Small intestine (tissue), 7 donors: ENCODE measurements around the gene HOXC9. TPM values are rescaled to one million over a fixed set of nuclear protein-coding genes. Genes with fewer than 3 reads are reported as not detected.

Experiments
- DNase-seq, 2 donors: peaks; one replicate each; pipeline versions ENCODE4 v3.0.0 to v3.0.0-alpha.2; 2013
- FAIRE-seq: peaks from 2 replicates; lab custom pipeline; 2012; peaks lifted over from hg19 to GRCh38; lab: Jason Lieb, UNC
- H3K27ac ChIP-seq, 3 donors: one replicate each; pipeline ENCODE4 v1.5.1; 2013; ENCODE audit warnings: low read length in 2 of 3, mild to moderate bottlenecking in 2 of 3, control low read depth in 1 of 3, inconsistent platforms in 1 of 3, low read depth in 1 of 3, moderate library complexity in 1 of 3
- H3K27me3 ChIP-seq, 3 donors: one replicate each; pipeline ENCODE4 v1.6.1; 2013; ENCODE audit warnings: low read length in 3 of 3, inconsistent platforms in 1 of 3; ENCODE audit not compliant: control insufficient read depth in 3 of 3, insufficient read depth in 3 of 3
- H3K36me3 ChIP-seq, 3 donors: one replicate each; pipeline ENCODE4 v1.6.1; 2013; ENCODE audit warnings: low read length in 3 of 3, inconsistent platforms in 1 of 3, low read depth in 1 of 3, mild to moderate bottlenecking in 1 of 3, moderate library complexity in 1 of 3; ENCODE audit not compliant: control insufficient read depth in 3 of 3, insufficient read depth in 2 of 3
- H3K4me1 ChIP-seq, 3 donors: one replicate each; pipeline ENCODE4 v1.6.1; 2013; ENCODE audit warnings: low read length in 2 of 3, inconsistent platforms in 1 of 3, low read depth in 1 of 3, mild to moderate bottlenecking in 1 of 3, moderate library complexity in 1 of 3; ENCODE audit not compliant: control insufficient read depth in 3 of 3, insufficient read depth in 2 of 3
- H3K4me3 ChIP-seq, 3 donors: one replicate each; pipeline ENCODE4 v1.5.1; 2013; ENCODE audit warnings: low read length in 3 of 3, control low read depth in 1 of 3, inconsistent platforms in 1 of 3, low read depth in 1 of 3, mild to moderate bottlenecking in 1 of 3, moderate library complexity in 1 of 3
- H3K9me3 ChIP-seq, 2 donors: one replicate each; pipeline ENCODE4 v1.6.1; 2013; ENCODE audit warnings: low read depth in 1 of 2, low read length in 1 of 2; ENCODE audit not compliant: control insufficient read depth in 2 of 2, insufficient read depth in 1 of 2
- WGBS, 3 donors: extraction: QIAGEN DNeasy Blood & Tissue Kit; methylation state at CpG; one replicate each; pipeline ENCODE4 v1.1.7; 2013; 5-methylcytosine and 5-hydroxymethylcytosine counted together
- polyA plus RNA-seq, 4 donors: library from polyadenylated mRNA; stranded (reverse) in 3 of 4; unstranded in 1 of 4; fragments of 200-250 nt in 3 of 4; fragments of 120-200 nt in 1 of 4; gene quantifications; one replicate each; pipeline versions ENCODE4 v1.2.1 to v1.2.3, GENCODE V29; 2013
- donor health status: healthy with polysubstance abuse.
- donor health status: control.
- donor health status: control.
- donor health status: Bipolar disorder and iron deficiency.
- donor health status: healthy.

Gene HOXC9
- polyA plus RNA-seq, 4 donors, result 2.2 TPM; not detected in 3

GRCh38 chr12:54026640-54027441, 26.9 kb downstream of the HOXC9 start:
- WGBS, 3 donors, result 6 to 26% (median 13%) methylated on average over 22 of the region's 22 CpGs
- no peaks in the 10 kb centered on the region for H3K9me3 ChIP-seq
- peaks cover 10 to 95% (median 43%) of the 10 kb centered on the region in 3 donors for H3K27me3 ChIP-seq
- DNase-seq (peak in 1 of 2 donors; percentile 67), FAIRE-seq (no peak)
- H3K27ac ChIP-seq, result peak overlapping the region in 2 of 3 donors; percentile 16 to 68
- peaks cover 0 to 10% (median 0%) of the 10 kb centered on the region in 3 donors for H3K36me3 ChIP-seq
- H3K4me3 ChIP-seq, result no peak overlapping the region
- peaks cover 0 to 40% (median 4%) of the 10 kb centered on the region in 3 donors for H3K4me1 ChIP-seq

- Histone ChIP-seq H3K9me3 (no peaks in the 10 kb centered on the region), H3K27ac (peak overlapping the region in 2 of 3 donors; percentile 16 to 68), H3K4me3 (no peak overlapping the region), H3K27me3 (peaks cover 10 to 97% (median 47%) of the 10 kb centered on the region in 3 donors), H3K4me1 (peaks cover 0 to 40% (median 4%) of the 10 kb centered on the region in 3 donors), H3K36me3 (peaks cover 0 to 10% (median 0%) of the 10 kb centered on the region in 3 donors)
- FAIRE-seq (no peak), DNase-seq (no peak)
- WGBS, 3 donors, result 55 to 68% (median 61%) methylated on average over 3 of the region's 3 CpGs
These were observed 27.5 kb downstream of the HOXC9 start for GRCh38 chr12:54027442-54027786.

- DNase-seq, result peak; percentile 38 to 84
- Histone ChIP-seq H3K9me3 (no peaks in the 10 kb centered on the region), H3K27ac (peak within 1 kb of the TSS in 2 of 3 donors; percentile 66 to 83), H3K27me3 (peaks cover 14 to 97% (median 47%) of the 10 kb centered on the region in 3 donors), H3K4me1 (peaks cover 0 to 50% (median 4%) of the 10 kb centered on the region in 3 donors), H3K4me3 (peak within 1 kb of the TSS in 2 of 3 donors; percentile 6 to 46), H3K36me3 (peaks cover 0 to 10% (median 0%) of the 10 kb centered on the region in 3 donors)
- WGBS, 3 donors, result 2 to 4% (median 4%) methylated on average over 36 of the region's 36 CpGs
- no peak for FAIRE-seq
These were observed 28.6 kb downstream of the HOXC9 start, which contains the start of gene HOXC6 for GRCh38 chr12:54028314-54029201. HOXC6 (plus strand) TSS chr12:54028440; CDS start chr12:54028522, 82 bp downstream.

GRCh38 chr12:54029529-54030441, 29.8 kb downstream of the HOXC9 start:
- H3K4me1 ChIP-seq, result peaks cover 0 to 59% (median 4%) of the 10 kb centered on the region in 3 donors
- peaks cover 16 to 98% (median 40%) of the 10 kb centered on the region in 3 donors for H3K27me3 ChIP-seq
- no peaks in the 10 kb centered on the region for H3K9me3 ChIP-seq
- H3K36me3 ChIP-seq, result peaks cover 0 to 14% (median 0%) of the 10 kb centered on the region in 3 donors
- WGBS, 3 donors, result 32 to 46% (median 32%) methylated on average over 46 to 53 of the region's 53 CpGs
- peak overlapping the region in 1 of 3 donors; percentile 21 for H3K4me3 ChIP-seq
- DNase-seq (no peak), FAIRE-seq (no peak)
- H3K27ac ChIP-seq, result peak overlapping the region in 2 of 3 donors; percentile 21 to 36

- no peaks in the 10 kb centered on the region for H3K9me3 ChIP-seq
- no peak for DNase-seq
- peaks cover 17 to 98% (median 41%) of the 10 kb centered on the region in 3 donors for H3K27me3 ChIP-seq
- 48 to 52% (median 50%) methylated on average over 7 of the region's 7 CpGs for WGBS, 3 donors
- FAIRE-seq, result no peak
- peaks cover 0 to 17% (median 0%) of the 10 kb centered on the region in 3 donors for H3K36me3 ChIP-seq
- no peak overlapping the region for H3K4me3 ChIP-seq
- peak overlapping the region in 1 of 3 donors; percentile 58 for H3K27ac ChIP-seq
- peaks cover 0 to 56% (median 4%) of the 10 kb centered on the region in 3 donors for H3K4me1 ChIP-seq
These were observed 30.5 kb downstream of the HOXC9 start for GRCh38 chr12:54030442-54030801.

- Histone ChIP-seq H3K4me1 (peaks cover 0 to 51% (median 4%) of the 10 kb centered on the region in 3 donors), H3K27ac (peak overlapping the region in 2 of 3 donors; percentile 58 to 68), H3K4me3 (no peak overlapping the region), H3K9me3 (no peaks in the 10 kb centered on the region), H3K36me3 (peaks cover 0 to 19% (median 0%) of the 10 kb centered on the region in 3 donors), H3K27me3 (peaks cover 19 to 98% (median 39%) of the 10 kb centered on the region in 3 donors)
- FAIRE-seq, result no peak
- no peak for DNase-seq
- 38 to 64% (median 49%) methylated on average over 44 to 46 of the region's 46 CpGs for WGBS, 3 donors
These were observed 31.0 kb downstream of the HOXC9 start for GRCh38 chr12:54030889-54031471.

GRCh38 chr12:54031480-54031879, 31.5 kb downstream of the HOXC9 start:
- Histone ChIP-seq H3K27me3 (peaks cover 19 to 98% (median 36%) of the 10 kb centered on the region in 3 donors), H3K27ac (peak overlapping the region in 2 of 3 donors; percentile 58 to 66), H3K4me3 (no peak overlapping the region), H3K4me1 (peaks cover 0 to 46% (median 4%) of the 10 kb centered on the region in 3 donors), H3K9me3 (no peaks in the 10 kb centered on the region), H3K36me3 (peaks cover 0 to 19% (median 0%) of the 10 kb centered on the region in 3 donors)
- FAIRE-seq, result no peak
- DNase-seq, result no peak
- 61 to 76% (median 63%) methylated on average over 16 of the region's 16 CpGs for WGBS, 3 donors
